Sciatic nerve (tissue), 1 donor: ENCODE results near the gene ZNF528. TPM values are rescaled to one million over a fixed set of nuclear protein-coding genes. Genes with fewer than 3 reads are reported as not detected.

Experiments used
- total RNA-seq: library from RNA; stranded (reverse); fragmentation: NEBNext Ultra II Directional; extraction: Animal tissue kit (Norgen Biotek cat#: 25700); gene quantifications from one replicate; pipeline ENCODE4 v1.2.1, GENCODE V29; 2021
- donor health status: DM: no; HTN: no; CAD: no.

The ZNF528 gene
- total RNA-seq, 1 donor from 2014 or later = 42.8 TPM

Other genes with a start within 250 kb of the ZNF528 start
- 19.7 TPM for gene ZNF836, start 226.2 kb upstream of the ZNF528 start, total RNA-seq
- gene PPP2R1A, start 207.8 kb upstream of the ZNF528 start, total RNA-seq = 139 TPM
- gene ZNF766, start 128.3 kb upstream of the ZNF528 start, total RNA-seq = 21.0 TPM
- 13.7 TPM for gene ZNF480, start 100.7 kb upstream of the ZNF528 start, total RNA-seq
- gene ZNF610, start 61.6 kb upstream of the ZNF528 start, total RNA-seq = 5.5 TPM
- 25.9 TPM for gene ZNF880, start 27.9 kb upstream of the ZNF528 start, total RNA-seq
- 2.3 TPM for gene ZNF534, start 31.3 kb downstream of the ZNF528 start, total RNA-seq
- gene ZNF578, start 55.7 kb downstream of the ZNF528 start, total RNA-seq = 4.9 TPM
- 38.1 TPM for gene ZNF808, start 129.8 kb downstream of the ZNF528 start, total RNA-seq
- 22.4 TPM for gene ZNF701, start 172.4 kb downstream of the ZNF528 start, total RNA-seq
- 68.6 TPM for gene ZNF83, start 240.5 kb downstream of the ZNF528 start, total RNA-seq